Activated CD4-positive, alpha-beta memory T cell treated with anti-CD3 and anti-CD28 coated beads, Interleukin-2, amount 10 ng/mL, durations not matched to agents 7 days and 5 days (primary cell): Measurements from ENCODE around the gene P2RY2. TPM values are rescaled to one million over a fixed set of nuclear protein-coding genes. Genes with fewer than 3 reads are reported as not detected.
A peak's percentile ranks its signal among the peaks of the same experiment; 100 is the strongest.

Experiments used
- CTCF ChIA-PET: fragments of 350-600 bp; sonication (Branson Sonifier 250); formaldehyde crosslinking; loops from one replicate; lab custom pipeline; 2021; ENCODE audit warnings: antibody characterized with exemption, inconsistent platforms; lab: Charles Lee
- POLR2A ChIA-PET: fragments of 350-600 bp; sonication (Branson Sonifier 250); formaldehyde crosslinking; loops from one replicate; lab custom pipeline; 2021; ENCODE audit warnings: antibody characterized with exemption; lab: Charles Lee
- DNase-seq: peaks from one replicate; pipeline ENCODE4 v3.0.0-alpha.2; 2020
- H3K27ac Mint-ChIP-seq: one replicate; pipeline ENCODE4 v1.8.0; 2021; ENCODE audit warnings: mild to moderate bottlenecking, mixed read lengths
- H3K27me3 Mint-ChIP-seq: one replicate; pipeline ENCODE4 v1.8.0; 2021; ENCODE audit warnings: mixed read lengths
- H3K36me3 Mint-ChIP-seq: one replicate; pipeline ENCODE4 v1.8.0; 2021; ENCODE audit warnings: low read depth, mixed read lengths
- H3K4me1 Mint-ChIP-seq: one replicate; pipeline ENCODE4 v1.8.0; 2021; ENCODE audit warnings: mixed read lengths
- H3K4me3 Mint-ChIP-seq: one replicate; pipeline ENCODE4 v1.8.0; 2021; ENCODE audit warnings: mild to moderate bottlenecking, mixed read lengths
- H3K9me3 Mint-ChIP-seq: one replicate; pipeline ENCODE4 v1.8.0; 2021; ENCODE audit warnings: mixed read lengths
- total RNA-seq, 2 experiments: library from RNA; stranded (reverse); gene quantifications; one replicate each; pipeline ENCODE4 v1.2.3, GENCODE V29; 2021

The P2RY2 gene
- total RNA-seq, 2 experiments from 2014 or later, result not detected

DNA sequence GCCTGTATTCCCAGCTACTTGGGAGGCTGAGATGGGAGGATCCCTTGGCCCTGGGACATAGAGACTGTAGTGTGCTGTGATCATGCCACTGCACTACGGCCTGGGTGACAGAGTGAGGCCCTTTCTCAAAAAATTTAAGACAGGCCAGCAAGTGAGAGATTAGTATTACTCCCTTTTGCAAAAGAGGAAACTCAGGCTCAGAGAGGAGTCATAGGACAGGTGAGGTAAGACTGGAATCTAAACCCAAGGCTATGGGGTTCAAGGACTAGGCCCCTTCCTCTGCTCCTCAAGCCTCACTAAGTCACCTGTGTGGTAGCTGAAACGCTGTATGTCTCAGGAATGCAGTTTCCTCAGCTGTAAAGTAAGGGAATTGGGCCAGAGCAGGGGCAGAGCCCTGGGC is 1.6 kb upstream of the P2RY2 start:
- H3K27me3 Mint-ChIP-seq, result peaks cover 26% of the 10 kb centered on the region
- no peak overlapping the region for H3K27ac Mint-ChIP-seq
- H3K9me3 Mint-ChIP-seq, result no peaks in the 10 kb centered on the region
- no peaks in the 10 kb centered on the region for H3K36me3 Mint-ChIP-seq
- ChIA-PET POLR2A (no interaction called here), CTCF (no interaction called here)
- H3K4me1 Mint-ChIP-seq, result peaks cover 8% of the 10 kb centered on the region
- no peak for DNase-seq
- H3K4me3 Mint-ChIP-seq, result no peak overlapping the region

DNA sequence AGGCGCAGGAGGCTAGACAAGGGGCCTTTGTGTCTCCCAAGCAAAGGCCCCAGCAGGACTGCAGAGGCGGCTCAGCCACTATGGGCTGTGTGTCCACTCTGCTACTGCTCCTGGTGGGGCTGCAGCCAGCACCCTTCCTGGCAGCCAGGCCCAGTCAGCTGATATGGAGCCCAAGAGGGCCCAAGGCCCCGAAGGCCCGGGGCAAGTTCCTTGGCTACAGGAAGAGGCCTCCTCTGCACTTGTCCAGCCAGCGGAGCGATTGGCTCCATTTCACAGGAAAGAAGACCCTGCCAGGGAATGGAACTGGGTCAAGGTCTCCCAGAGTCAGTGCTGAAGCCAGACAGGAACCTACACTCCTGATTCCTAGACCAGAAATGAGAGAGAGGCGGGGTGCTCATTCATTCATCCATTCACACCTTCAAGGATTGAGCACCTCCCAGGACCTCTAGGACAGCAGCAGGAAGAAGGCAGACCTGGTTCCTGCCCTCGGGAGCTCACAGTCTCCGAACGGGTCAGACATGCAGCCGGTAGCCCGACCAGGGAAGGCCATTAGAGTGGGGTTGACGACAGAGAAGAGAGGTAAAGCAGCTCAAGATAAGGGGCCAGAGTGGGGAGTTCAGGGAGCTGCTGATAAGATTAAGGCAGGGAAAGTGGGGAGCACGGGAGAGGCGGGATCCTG is 811 bp upstream of the P2RY2 start:
- DNase-seq, result no peak
- H3K36me3 Mint-ChIP-seq, result no peaks in the 10 kb centered on the region
- peaks cover 8% of the 10 kb centered on the region for H3K4me1 Mint-ChIP-seq
- POLR2A ChIA-PET, result no interaction called here
- H3K4me3 Mint-ChIP-seq, result no peak overlapping the region
- no peak overlapping the region for H3K27ac Mint-ChIP-seq
- CTCF ChIA-PET, result interaction anchor here (0.7 kb wide), 1 partner anchor 10 kb away, joined by 3 read pairs; no protein-coding TSS in a partner anchor
- peaks cover 26% of the 10 kb centered on the region for H3K27me3 Mint-ChIP-seq
- H3K9me3 Mint-ChIP-seq, result no peaks in the 10 kb centered on the region

DNA sequence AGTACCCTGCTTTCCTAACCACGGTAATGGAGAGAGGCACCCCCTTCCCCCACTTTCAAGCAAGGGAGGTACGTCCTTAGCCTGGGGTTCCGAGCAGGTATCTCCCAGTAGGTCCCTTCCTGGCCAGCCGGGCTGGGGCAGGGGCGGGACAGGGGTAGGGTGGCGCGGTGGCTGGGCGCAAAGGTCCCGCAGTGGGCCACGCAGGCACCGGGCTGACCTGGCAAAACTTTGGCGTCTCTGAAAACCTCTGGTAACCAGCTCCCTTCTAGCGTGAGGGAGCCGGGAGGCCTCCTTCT is 323 bp upstream of the P2RY2 start:
- no peaks in the 10 kb centered on the region for H3K36me3 Mint-ChIP-seq
- peaks cover 26% of the 10 kb centered on the region for H3K27me3 Mint-ChIP-seq
- no peak for DNase-seq
- no peak overlapping the region for H3K27ac Mint-ChIP-seq
- H3K9me3 Mint-ChIP-seq, result no peaks in the 10 kb centered on the region
- ChIA-PET CTCF (interaction anchor here (0.7 kb wide), 1 partner anchor 11 kb away, joined by 3 read pairs; no protein-coding TSS in a partner anchor), POLR2A (no interaction called here)
- H3K4me3 Mint-ChIP-seq, result no peak overlapping the region
- H3K4me1 Mint-ChIP-seq, result peaks cover 8% of the 10 kb centered on the region

DNA sequence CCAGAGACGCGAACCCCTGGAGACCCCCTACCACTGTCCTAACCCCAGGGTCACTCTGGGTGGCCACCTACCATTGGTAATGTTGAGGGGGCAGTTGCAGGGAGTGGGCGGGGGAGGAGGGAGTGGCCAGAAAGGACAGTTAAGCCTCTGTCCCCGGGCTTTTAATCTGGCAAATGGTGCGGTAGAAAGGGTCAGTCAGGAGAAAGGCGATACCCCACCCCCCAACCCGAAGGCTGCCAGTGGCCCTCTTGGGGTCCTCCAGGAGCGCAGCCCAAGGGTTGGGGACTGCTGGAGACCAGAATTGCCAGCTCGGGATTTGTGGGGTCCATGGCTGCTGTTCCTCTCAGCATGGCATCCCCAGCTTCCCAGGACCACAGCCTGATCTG is 742 bp downstream of the P2RY2 start:
- DNase-seq, result no peak
- peaks cover 26% of the 10 kb centered on the region for H3K27me3 Mint-ChIP-seq
- H3K4me1 Mint-ChIP-seq, result peaks cover 8% of the 10 kb centered on the region
- ChIA-PET POLR2A (no interaction called here), CTCF (interaction anchor here (0.9 to 1.4 kb wide), 2 partner anchors 17 to 24 kb away, joined by 3 read pairs; no protein-coding TSS in a partner anchor)
- H3K4me3 Mint-ChIP-seq, result no peak overlapping the region
- no peaks in the 10 kb centered on the region for H3K9me3 Mint-ChIP-seq
- H3K36me3 Mint-ChIP-seq, result no peaks in the 10 kb centered on the region
- no peak overlapping the region for H3K27ac Mint-ChIP-seq

DNA sequence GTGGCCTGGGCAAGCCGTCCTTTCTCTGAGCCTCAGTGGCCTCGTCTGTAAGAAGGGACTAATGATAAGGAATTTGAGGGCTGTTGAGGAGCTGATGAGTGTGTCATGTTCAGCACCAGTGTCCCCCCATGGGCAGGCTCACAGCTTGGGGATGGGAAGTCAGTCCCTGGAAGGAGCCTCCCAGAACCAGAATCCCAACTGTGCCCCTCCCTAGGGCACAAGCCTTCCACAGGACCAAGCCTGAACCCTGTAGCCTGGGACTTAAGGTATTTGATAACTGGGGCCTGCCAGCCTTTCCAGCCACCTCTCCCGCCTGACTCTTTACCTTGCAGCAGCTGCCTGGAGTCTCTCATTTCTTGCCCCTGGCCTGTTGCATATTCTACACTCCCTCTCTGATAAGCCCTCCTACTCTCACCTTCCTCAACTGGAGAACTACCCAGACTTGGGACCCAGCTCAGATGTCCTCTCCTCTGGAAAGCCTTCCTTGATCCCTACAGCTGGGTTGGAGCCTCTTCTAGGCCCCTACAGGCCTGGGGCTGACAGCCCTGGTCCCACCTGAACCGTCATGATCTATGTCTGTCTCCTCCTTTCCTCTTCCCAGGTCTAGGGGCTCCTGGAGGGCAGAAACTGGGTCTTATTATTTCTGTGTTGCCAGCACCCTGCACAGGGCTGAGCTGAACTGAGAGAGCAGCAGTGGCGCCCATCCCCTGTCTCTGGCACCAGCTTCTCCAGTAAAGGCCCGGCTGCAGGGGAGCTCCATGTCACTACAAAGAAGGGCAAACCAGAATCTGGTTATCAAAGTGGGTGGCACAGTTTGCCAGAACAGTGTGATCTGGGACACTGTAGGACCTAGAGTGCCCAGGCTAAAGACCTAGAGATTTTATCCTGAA is 1.6 kb downstream of the P2RY2 start:
- no peak for DNase-seq
- H3K4me3 Mint-ChIP-seq, result no peak overlapping the region

DNA sequence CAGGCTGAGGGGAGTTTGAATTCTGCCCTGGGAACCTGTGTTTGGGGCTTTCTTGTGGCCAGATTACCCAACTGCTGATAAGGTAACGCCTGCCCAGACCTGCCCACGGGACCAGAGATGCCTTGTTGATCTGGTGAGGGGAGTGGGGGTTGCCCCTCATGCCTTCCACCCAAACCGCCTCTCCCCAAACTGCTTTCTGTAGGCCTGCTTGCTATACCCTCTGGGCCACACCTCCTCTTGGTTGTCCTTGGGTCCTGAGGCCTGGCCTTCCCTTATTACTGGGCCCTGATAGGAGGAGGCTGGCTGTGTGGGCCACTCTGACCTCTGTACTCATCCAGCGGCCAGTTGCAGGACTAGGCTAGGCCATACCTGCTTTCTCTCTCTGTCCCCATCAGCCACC is 3.4 kb downstream of the P2RY2 start:
- Mint-ChIP-seq H3K36me3 (no peaks in the 10 kb centered on the region), H3K4me1 (peaks cover 14% of the 10 kb centered on the region), H3K9me3 (no peaks in the 10 kb centered on the region), H3K4me3 (no peak overlapping the region), H3K27me3 (peaks cover 35% of the 10 kb centered on the region), H3K27ac (no peak overlapping the region)
- POLR2A ChIA-PET, result no interaction called here
- CTCF ChIA-PET, result no interaction called here
- no peak for DNase-seq

More for the DNA sequence above, 1.6 kb downstream of the P2RY2 start:
- no peaks in the 10 kb centered on the region for H3K9me3 Mint-ChIP-seq
- POLR2A ChIA-PET, result no interaction called here
- CTCF ChIA-PET, result interaction anchor here (0.9 to 1.4 kb wide), 2 partner anchors 17 to 23 kb away, joined by 3 read pairs; no protein-coding TSS in a partner anchor
- no peaks in the 10 kb centered on the region for H3K36me3 Mint-ChIP-seq
- H3K27me3 Mint-ChIP-seq, result peaks cover 30% of the 10 kb centered on the region
- no peak overlapping the region for H3K27ac Mint-ChIP-seq
- peaks cover 13% of the 10 kb centered on the region for H3K4me1 Mint-ChIP-seq

DNA sequence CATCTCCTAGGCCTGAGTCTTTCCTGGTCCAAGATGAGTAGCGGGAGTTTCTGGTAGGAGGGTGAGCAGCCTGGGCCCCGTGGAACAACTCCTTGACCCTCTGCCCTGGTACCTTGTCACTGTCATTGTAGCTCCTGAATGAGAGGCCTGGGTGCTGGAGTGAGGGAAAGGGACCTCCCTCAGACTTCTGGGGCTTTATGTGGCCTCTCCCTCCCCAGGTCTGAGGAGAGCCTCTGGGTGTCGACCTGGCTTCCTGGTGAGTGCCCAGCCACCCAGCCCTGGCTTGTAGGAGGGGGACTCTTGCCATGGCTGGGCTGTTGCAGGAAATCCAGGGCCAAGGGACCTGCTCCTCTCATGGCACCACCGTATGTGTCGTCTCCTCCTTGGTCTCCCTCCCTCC is 3.9 kb downstream of the P2RY2 start:
- ChIA-PET POLR2A (no interaction called here), CTCF (no interaction called here)
- Mint-ChIP-seq H3K4me3 (no peak overlapping the region), H3K4me1 (peaks cover 14% of the 10 kb centered on the region), H3K9me3 (no peaks in the 10 kb centered on the region), H3K36me3 (no peaks in the 10 kb centered on the region), H3K27ac (no peak overlapping the region), H3K27me3 (peaks cover 35% of the 10 kb centered on the region)
- DNase-seq, result no peak

DNA sequence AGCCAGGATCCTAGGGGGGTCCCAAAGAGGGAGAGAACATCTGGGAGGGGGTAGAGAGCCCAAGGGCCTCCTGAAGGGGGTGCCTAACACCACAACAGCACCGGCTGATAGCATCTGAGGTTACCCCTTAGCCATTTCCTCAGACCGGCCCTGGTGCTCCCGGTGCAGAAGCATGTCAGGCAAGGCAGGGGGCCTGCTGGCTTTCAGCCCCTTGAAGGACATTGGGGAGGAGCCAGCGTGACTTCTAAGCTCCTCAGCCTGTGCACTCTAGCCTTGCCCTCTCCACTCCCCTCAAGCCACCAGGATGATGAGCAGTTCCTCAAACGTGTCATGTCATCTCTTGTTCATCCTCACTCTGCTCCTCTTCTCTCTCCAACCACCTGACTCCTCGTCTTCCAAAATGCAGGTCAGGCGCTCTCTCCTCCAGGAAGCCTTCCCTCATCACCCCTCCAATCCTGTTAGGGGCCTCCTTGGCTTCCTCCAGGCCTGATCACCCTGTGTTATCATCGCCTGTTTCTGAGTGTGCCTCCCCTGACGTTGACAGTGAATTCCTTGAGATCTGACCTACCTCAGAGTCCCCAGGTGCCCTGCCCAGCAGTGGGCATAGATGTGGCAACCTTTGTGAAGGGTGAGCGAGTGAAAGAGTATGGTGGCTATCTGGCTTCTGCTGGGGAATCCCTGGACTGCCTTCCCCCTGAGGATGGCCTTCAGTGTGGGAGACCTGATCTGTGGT is 6.1 kb downstream of the P2RY2 start:
- H3K4me3 Mint-ChIP-seq, result no peak overlapping the region
- no peak for DNase-seq
- peaks cover 7% of the 10 kb centered on the region for H3K4me1 Mint-ChIP-seq
- peaks cover 21% of the 10 kb centered on the region for H3K27me3 Mint-ChIP-seq
- no peaks in the 10 kb centered on the region for H3K36me3 Mint-ChIP-seq
- no peaks in the 10 kb centered on the region for H3K9me3 Mint-ChIP-seq
- no peak overlapping the region for H3K27ac Mint-ChIP-seq
- CTCF ChIA-PET, result interaction anchor here (0.6 to 1.1 kb wide), 2 partner anchors 127 to 1310 kb away, joined by 3 to 4 read pairs; no protein-coding TSS in a partner anchor
- POLR2A ChIA-PET, result no interaction called here

DNA sequence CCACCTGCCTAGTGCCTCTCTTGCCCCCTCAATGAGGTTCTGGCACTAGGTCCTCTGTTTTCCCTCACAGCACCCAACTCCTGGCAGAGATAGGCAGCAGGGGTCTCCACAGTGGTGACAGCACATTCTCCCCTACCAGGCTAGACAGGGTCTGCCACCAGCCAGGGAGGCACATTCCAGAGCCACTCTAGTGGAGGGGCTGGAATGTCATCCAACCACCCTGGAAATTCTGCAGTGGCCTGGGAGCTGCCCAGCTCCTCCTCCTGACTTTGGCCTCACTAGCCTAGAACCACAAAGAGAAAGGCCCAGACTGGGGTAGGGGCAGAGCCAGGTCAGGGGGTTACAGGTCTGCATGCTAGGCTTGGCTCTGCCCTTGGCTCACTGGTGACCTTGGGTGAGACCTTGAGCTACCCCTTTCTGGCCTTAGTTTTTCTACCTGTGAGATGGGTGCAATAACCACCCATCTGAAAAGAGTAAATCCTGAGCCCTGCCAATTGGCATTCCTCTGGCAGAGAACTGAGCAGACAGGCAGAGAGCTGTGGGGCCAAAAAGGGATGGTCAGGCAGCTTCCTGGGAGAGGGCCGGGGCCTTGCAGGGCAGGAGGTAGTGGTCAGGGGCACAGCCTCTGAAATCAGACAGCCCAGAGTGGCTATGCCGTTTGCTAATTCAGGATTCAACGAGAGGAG is 7.1 kb downstream of the P2RY2 start:
- DNase-seq, result no peak
- CTCF ChIA-PET, result interaction anchor here (1.1 kb wide), 1 partner anchor 126 kb away, joined by 3 read pairs; no protein-coding TSS in a partner anchor
- Mint-ChIP-seq H3K27ac (no peak overlapping the region), H3K4me3 (no peak overlapping the region), H3K36me3 (no peaks in the 10 kb centered on the region), H3K4me1 (peaks cover 6% of the 10 kb centered on the region), H3K27me3 (peaks cover 12% of the 10 kb centered on the region), H3K9me3 (no peaks in the 10 kb centered on the region)
- POLR2A ChIA-PET, result no interaction called here

DNA sequence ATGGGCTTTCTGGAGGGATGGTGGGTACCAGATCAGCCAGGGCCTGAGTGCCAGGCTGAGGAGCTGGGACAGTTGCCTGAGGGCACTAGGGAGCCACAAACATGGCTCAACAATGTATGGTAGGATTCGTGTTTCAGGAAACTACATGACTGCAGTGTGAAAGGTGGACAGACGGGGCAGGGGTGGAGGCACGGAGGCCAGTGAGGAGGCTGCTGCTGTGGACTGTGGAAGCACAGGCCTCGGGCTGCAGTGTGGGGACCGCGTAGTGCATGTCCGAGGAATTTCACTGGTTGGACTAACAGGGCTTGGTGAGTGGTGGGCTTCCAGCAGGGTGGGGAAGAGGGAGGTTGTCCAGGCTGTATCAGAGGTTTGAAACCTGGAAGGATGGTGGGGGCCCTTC is 7.8 kb downstream of the P2RY2 start:
- POLR2A ChIA-PET, result no interaction called here
- Mint-ChIP-seq H3K4me1 (peaks cover 6% of the 10 kb centered on the region), H3K36me3 (no peaks in the 10 kb centered on the region), H3K4me3 (no peak overlapping the region), H3K27me3 (peaks cover 9% of the 10 kb centered on the region), H3K9me3 (no peaks in the 10 kb centered on the region), H3K27ac (peak overlapping the region; percentile 14)
- DNase-seq, result no peak
- CTCF ChIA-PET, result no interaction called here

DNA sequence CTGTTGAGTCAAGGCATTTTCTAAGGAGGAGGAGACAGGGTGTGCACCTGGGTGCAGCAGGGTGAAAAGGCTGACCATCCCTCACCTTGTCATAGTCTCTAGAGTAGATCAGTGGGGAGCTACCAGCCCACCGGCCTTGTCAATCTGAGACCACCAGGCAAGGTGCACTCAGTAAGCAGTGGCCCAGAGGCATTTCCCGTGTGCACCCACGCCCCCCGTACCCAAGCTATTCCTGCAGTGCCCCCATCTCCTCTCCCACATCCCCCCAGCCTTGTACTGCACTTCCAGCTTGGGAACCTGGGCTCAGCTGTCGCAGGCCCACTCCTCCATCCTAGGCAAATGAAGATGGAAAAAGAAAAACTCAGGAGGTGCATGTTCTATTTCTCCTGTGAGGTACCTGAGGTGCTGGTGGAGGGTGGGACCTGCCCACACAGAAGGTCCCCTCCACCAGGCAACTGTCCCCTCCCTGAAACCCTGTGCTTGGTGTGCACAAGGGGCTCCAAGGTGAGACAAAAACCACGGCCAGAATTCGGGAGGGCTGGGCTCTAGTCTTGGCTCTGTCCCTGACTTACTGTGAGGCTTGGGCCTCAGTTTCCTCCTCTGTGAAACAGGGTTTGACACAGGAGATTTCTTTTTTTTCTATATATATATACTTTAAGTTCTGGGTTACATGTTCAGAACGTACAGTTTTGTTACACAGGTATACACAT is 8.4 kb downstream of the P2RY2 start:
- Mint-ChIP-seq H3K27me3 (peaks cover 9% of the 10 kb centered on the region), H3K4me3 (no peak overlapping the region), H3K4me1 (peaks cover 6% of the 10 kb centered on the region), H3K27ac (no peak overlapping the region), H3K36me3 (no peaks in the 10 kb centered on the region), H3K9me3 (no peaks in the 10 kb centered on the region)
- no peak for DNase-seq
- ChIA-PET POLR2A (no interaction called here), CTCF (no interaction called here)

DNA sequence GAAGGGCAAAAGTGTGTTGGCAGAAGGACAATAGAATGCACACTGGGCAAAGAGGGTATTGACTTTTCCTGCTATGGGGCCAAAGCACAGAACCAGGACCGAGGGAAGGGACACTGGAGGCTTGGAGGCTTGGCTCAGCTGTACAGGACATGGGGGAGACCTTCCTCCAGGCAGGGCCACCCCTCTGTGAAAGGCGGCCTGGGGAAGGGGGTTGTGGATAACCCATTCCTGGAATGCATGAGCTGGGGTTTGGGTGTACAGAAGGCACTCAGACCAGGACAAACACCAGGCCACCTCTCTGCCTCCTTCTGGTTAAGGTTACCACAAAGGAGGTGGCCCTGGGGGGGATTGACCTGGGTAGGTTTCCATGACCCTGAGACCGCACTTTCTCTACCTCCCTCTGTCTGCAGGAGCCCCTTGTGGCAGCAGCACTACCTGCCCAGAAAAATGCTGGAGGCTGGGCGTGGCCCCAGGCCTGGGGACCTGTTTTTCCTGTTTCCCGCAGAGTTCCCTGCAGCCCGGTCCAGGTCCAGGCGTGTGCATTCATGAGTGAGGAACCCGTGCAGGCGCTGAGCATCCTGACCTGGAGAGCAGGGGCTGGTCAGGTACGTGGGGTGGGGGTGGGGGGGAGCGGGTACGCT is 9.6 kb downstream of the P2RY2 start:
- H3K27me3 Mint-ChIP-seq, result peaks cover 9% of the 10 kb centered on the region
- CTCF ChIA-PET, result no interaction called here
- POLR2A ChIA-PET, result no interaction called here
- no peaks in the 10 kb centered on the region for H3K36me3 Mint-ChIP-seq
- no peak for DNase-seq
- H3K4me1 Mint-ChIP-seq, result peaks cover 6% of the 10 kb centered on the region
- no peaks in the 10 kb centered on the region for H3K9me3 Mint-ChIP-seq
- H3K4me3 Mint-ChIP-seq, result no peak overlapping the region
- no peak overlapping the region for H3K27ac Mint-ChIP-seq
